ENCODE data around the gene CNTNAP3B.
"Not testable (repeated sequence)": the region's sequence is repeated elsewhere in the genome, so short reads cannot be mapped to it uniquely, and the experiment has no call there.

The CNTNAP3B gene

DNA sequence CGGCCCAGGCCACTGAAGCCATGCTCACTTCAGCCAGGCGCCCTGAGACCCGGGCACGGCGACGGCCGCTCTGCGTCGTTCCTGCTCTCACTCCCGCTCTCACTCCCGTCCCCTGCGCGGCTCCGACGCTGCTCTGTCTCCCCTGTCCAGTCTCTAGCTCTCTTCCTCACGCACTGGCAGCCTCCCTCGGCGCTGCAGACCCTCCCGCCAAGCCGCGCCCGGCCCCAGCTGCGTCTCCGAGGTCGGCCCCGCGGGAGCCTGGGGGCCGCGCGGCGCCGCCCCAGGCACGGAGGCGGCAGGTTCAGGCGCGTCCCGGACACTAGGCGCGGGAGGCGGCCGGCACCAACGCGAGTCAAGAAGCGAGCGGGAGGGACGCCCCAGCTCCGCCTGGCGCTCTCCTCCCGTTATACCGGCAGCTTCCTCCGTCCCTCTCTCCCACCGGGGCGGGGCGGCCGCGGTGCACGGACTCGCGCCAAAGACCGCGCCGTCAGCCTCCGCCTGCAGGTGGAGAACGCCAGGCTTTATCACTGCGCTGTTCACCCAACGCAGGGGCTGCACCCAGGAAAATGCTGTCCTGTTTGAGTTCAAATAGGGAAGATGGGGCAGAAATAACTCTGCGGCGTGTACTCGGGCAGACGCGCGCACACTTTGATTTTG is at the start of gene CNTNAP3B:
Gene CNTNAP3B (minus strand): TSS at position 354 of the 657 bp plus-strand sequence. CDS start 332 bp downstream, at position 22.
- not testable (repeated sequence) for DNase-seq (ENCODE audit: low read depth in 3 of 3, low spot score in 1 of 3)

- not testable (repeated sequence) for DNase-seq (ENCODE audit: low read depth in 3 of 3, low spot score in 1 of 3)
Observed at GRCh38 chr9:42160299-42160698, 31.1 kb upstream of the CNTNAP3B start.

DNA sequence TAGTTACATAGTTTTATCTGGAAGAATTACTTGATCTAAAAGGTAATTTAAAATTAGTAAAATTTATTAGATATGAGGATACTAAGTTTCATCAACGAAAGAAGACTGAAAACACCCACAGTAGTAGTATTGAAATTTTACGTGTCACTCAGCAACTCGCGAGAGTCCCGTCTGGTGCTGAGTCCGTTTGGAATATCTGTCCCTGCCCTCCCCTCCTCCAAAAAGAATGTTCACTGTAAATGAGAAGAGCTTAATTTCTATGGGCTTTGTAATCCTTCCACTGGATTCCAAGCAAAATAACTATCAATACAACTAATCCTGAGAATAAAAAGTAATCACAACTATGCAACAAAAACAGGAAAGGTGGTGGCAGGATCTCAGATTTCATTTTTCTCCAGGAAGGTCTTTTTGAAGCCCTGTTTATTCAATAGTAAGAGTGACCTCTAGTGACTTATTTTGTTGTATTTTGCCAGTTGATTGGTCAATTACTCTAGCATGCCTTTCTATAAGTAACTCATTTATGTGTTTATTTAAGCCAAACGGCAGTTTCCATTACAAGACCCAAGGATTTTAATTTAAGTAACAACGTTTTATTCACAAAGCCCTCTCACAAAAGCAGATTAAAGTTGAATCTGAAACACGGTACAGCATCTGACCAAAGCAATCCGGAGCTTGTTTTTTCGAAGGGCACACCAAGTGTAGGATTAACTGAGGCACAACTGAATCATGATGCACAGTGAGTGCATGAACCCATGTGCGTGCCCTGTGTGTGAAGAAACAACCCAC is 2.0 kb downstream of the CNTNAP3B start:
- not testable (repeated sequence) for DNase-seq (ENCODE audit: low read depth in 3 of 3, low spot score in 1 of 3)

- not testable (repeated sequence) for DNase-seq (ENCODE audit: low read depth in 3 of 3, low spot score in 1 of 3)
Observed at GRCh38 chr9:42121007-42121406, 8.2 kb downstream of the CNTNAP3B start.

DNA sequence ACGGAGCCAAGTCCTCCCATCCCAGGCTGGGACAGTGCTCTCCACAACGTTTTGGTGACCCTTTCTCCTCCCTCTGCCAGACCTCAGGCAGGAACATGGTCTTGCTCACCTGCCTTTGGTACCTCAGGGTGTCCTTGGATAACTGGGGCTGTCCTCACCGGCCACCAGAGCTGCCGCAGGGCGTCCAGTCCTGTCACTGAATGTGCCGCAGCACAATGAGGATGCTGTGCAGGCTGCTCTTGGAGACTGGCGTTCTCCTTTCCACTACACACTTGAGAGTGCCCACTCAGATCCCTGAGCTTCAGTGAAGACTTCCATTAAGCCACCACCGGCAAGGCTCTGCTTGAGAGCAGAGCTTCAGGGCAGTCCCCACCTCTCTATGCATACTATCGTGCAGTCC is 33.3 kb downstream of the CNTNAP3B start:
- not testable (repeated sequence) for DNase-seq (ENCODE audit: low read depth in 3 of 3, low spot score in 1 of 3)

DNA sequence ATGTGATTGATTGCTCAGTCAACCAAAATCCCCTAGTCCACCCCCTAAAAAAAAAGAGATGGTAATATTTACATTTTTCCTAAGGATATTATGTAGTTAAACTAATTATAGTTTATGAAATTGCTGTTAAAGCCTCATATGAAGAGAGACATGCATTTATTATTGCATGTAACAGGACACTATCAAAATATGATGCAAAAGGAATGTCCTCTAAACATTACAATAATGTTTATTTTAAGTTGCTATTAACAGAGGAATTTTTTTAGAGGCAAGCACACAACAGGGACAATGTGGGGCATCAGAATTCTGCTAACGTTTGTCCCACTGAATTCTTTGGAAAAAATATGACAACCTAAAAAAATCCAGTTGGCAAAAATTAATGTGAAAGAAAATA is 44.7 kb downstream of the CNTNAP3B start:
- DNase-seq (ENCODE audit: low read depth in 3 of 3, low spot score in 1 of 3), result not testable (repeated sequence)

DNA sequence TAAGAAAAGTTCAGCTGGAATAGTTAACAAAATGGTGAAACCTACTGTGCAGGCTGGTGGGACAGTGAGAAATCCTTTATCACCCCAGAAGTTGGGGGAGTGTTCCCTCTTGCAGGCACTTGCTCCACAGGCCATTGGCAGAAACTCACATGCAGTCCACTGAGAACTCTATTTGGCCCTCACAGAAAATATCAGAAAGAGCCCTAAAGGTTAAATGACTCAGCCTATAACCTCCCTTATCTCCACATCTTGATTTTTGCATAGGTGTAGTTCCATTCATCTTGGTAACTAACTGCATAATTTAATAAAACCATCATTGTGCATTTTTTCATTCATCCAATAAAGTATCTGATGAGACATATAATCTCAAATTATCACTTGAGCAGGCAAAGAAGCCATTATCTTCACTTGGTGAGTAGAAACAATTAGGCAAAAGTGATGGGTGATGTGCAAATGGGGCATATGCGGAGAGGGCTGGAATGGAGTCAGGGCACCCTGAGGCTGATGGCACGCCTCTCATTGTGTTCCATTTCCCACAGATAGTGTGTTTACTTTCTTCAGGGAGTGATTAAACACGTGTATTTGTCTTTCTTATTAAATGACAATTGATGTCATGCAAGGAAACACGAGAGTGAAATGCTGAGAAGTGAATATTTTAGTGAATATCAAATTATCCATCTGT is 45.2 kb downstream of the CNTNAP3B start:
- not testable (repeated sequence) for DNase-seq (ENCODE audit: low read depth in 3 of 3, low spot score in 1 of 3)

- not testable (repeated sequence) for DNase-seq (ENCODE audit: low read depth in 3 of 3, low spot score in 1 of 3)
Observed at GRCh38 chr9:42080376-42080775, 48.9 kb downstream of the CNTNAP3B start.

DNA sequence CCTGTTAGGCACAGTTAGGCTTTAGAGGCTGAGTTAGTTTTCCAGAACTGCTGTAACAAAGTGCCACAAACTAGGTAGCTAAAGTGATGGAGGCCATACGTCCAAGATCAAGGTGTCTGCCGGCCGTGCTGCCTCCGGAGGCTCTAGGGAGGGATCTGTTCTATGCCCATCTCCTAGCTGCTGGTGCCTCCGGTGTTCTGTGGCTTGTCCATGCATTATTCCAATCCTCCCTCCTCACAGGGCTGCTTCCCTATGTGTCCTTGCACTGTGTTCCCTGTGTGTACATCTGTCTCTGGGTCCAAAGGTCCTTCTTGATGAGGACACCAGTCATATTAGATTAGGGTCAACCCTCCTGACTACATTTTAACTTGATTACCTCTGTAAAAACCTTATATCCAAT is 54.4 kb downstream of the CNTNAP3B start:
- DNase-seq (ENCODE audit: low read depth in 3 of 3, low spot score in 1 of 3), result not testable (repeated sequence)

- DNase-seq (ENCODE audit: low read depth in 3 of 3, low spot score in 1 of 3), result not testable (repeated sequence)
Observed at GRCh38 chr9:42071026-42071425, 58.2 kb downstream of the CNTNAP3B start.

DNA sequence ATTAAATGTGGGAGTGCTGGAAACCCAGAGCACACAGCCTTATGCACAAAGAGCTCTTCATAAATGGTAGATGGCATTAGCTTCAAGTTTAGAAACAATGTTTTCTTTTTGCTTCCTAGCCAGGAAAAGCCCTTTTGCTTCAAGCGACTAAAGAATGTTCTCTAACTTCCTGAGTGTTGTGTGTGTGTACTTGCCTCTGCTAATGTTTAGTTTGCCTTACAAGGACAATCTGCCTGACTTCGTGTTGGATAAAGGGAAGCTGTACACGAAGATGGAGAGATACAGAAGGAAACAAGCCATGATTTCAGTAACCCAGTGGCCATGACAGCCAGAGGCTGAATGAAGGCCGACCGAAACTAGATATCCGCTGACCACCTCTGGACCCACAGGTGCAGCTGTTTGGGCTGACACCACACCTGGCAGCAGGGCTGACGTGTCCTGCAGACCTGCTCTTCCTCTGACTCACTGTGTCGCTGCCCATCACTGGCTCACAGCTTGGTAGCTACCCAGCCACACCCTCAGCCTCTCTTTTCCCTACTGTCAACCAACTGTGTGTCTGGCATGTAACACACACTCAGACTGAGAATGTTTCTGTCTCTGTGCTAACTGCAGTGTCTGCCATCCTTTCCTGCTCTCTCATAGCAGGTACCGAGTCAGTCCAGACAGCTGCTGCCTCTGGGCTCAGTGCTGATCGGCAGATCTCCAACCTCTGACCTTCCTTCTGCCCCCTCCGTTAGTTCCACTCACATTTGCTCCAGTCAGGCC is 59.0 kb downstream of the CNTNAP3B start:
- not testable (repeated sequence) for DNase-seq (ENCODE audit: low read depth in 3 of 3, low spot score in 1 of 3)

- DNase-seq (ENCODE audit: low read depth in 3 of 3, low spot score in 1 of 3), result not testable (repeated sequence)
Observed at GRCh38 chr9:42053874-42054273, 75.4 kb downstream of the CNTNAP3B start.

DNA sequence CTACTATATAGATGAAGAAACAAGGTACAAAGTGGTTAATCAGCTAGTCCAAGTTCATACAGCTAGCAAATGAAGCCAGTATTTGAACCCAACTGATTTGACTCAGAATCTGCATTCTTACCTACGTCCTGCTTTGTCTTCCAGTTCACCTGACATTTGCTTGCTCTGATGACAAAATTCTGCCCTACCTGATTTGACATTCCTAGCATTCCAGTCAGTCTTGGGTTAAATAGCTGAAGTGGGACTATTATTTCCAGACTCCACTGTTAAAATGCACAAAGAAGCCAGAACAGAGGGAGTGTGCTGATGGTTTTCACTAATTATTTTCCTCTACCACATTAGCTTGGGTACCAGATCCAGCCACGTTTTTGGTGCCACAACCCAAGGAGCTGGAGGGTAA is 78.5 kb downstream of the CNTNAP3B start:
- DNase-seq (ENCODE audit: low read depth in 3 of 3, low spot score in 1 of 3), result not testable (repeated sequence)

- not testable (repeated sequence) for DNase-seq (ENCODE audit: low read depth in 3 of 3, low spot score in 1 of 3)
Observed at GRCh38 chr9:42044422-42045010, 84.7 kb downstream of the CNTNAP3B start.

DNA sequence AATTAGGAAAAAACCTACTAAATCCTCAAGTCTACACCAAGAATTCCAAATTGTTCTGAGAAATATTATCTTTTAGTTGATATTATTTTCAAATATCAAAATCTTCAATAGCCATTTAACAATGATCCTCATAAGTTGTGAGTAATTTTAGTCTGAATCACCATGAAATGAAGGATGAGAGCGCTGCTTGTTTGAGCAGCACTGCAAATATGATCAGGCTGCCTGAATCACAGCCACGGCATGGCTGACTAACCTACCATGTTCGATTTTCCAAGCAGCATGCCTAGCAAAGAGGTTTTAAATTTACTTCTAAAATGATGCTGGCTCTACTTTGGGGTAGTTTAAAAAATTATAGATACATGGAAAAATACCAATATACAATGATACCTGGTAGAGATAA is 95.7 kb downstream of the CNTNAP3B start:
- not testable (repeated sequence) for DNase-seq (ENCODE audit: low read depth in 3 of 3, low spot score in 1 of 3)

DNA sequence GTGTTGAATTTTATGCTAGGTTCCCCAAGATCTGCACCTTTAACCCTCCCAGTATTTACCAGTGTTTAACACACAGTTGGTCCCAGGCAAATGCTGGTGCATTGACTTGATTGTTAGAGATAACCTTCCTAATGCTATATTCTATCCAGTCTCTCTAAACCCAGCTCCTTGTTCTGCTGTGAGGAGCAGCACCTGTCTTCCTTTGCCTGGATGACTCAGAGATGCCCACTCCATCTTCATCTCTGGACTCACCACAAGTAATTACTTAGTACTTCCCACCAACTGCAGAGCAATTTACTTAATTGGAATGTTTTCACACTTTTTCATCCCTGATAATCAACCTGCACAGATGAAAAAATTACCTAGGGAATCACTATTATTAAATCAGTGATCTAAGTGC is 108.6 kb downstream of the CNTNAP3B start:
- DNase-seq (ENCODE audit: low read depth in 3 of 3, low spot score in 1 of 3), result not testable (repeated sequence)

- not testable (repeated sequence) for DNase-seq (ENCODE audit: low read depth in 3 of 3, low spot score in 1 of 3)
Observed at GRCh38 chr9:42018220-42018922, 110.9 kb downstream of the CNTNAP3B start.

DNA sequence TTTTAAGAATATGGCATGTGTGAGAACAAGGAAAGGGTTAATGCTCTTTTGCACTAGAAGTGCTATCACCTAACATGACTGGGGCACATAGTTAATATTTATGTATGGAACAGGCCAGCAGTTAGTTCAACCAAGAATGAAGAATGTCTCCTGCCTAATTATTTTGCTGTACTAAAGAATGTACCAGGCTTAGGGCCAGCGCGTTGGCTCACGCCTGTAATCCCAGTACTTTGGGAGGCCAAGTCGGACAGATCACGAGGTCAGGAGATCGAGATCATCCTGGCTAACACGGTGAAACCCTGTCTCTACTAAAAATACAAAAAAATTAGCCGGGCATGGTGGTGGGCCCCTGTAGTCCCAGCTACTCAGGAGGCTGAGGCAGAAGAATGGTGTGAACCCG is 114.9 kb downstream of the CNTNAP3B start:
- DNase-seq (ENCODE audit: low read depth in 3 of 3, low spot score in 1 of 3), result not testable (repeated sequence)

- not testable (repeated sequence) for DNase-seq (ENCODE audit: low read depth in 3 of 3, low spot score in 1 of 3)
Observed at GRCh38 chr9:41991607-41992006, 137.6 kb downstream of the CNTNAP3B start.

DNA sequence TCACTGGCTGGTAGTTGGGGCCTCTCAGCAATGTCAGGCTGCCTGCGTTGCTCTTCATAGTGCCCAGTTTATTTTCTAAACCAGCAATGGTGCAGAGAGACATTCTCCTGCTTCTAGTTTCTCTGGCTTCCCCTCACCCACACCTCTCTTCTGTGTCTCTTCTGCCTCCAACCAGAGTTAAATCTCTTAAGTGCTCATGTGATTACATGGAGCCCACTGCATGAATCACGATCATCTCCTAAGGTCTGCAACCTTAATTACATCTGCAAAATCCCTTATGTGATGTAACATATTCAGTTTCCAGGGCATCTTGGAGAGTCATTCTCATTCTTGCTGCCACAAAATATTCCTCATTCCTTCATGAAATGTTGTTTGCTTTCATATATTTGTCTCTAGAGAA is 149.0 kb downstream of the CNTNAP3B start:
- not testable (repeated sequence) for DNase-seq (ENCODE audit: low read depth in 3 of 3, low spot score in 1 of 3)
